Liver (tissue), 9 donors: Measurements from ENCODE around the gene FOXG1. TPM values are rescaled to one million over a fixed set of nuclear protein-coding genes. Genes with fewer than 3 reads are reported as not detected.

ENCODE experiments used
- DNase-seq: peaks from one replicate; pipeline ENCODE4 v3.0.0-alpha.2; 2017; ENCODE audit warnings: low spot score
- H3K27ac ChIP-seq, 2 donors: one replicate each; pipeline ENCODE4 v1.7.0; 2013; ENCODE audit warnings: inconsistent platforms in 2 of 2, low read length in 2 of 2, control low read depth in 1 of 2, low read depth in 1 of 2, mild to moderate bottlenecking in 1 of 2
- H3K27me3 ChIP-seq, 4 donors: one replicate each; pipeline versions ENCODE4 v1.6.1 to v1.7.0; 2013; ENCODE audit warnings: low read length in 3 of 4, inconsistent platforms in 1 of 4, mild to moderate bottlenecking in 1 of 4, moderate library complexity in 1 of 4; ENCODE audit not compliant: control insufficient read depth in 4 of 4, insufficient read depth in 4 of 4
- H3K36me3 ChIP-seq, 4 donors: one replicate each; pipeline versions ENCODE4 v1.6.1 to v1.7.0; 2013; ENCODE audit warnings: low read length in 3 of 4, mild to moderate bottlenecking in 3 of 4, low read depth in 1 of 4, moderate library complexity in 1 of 4; ENCODE audit not compliant: control insufficient read depth in 4 of 4, insufficient read depth in 3 of 4
- H3K4me1 ChIP-seq, 4 donors: one replicate each; pipeline versions ENCODE4 v1.6.1 to v1.7.0; 2013; ENCODE audit warnings: low read length in 3 of 4, mild to moderate bottlenecking in 3 of 4, moderate library complexity in 1 of 4; ENCODE audit not compliant: control insufficient read depth in 4 of 4, insufficient read depth in 4 of 4
- H3K4me3 ChIP-seq, 3 donors: one replicate each; pipeline versions ENCODE4 v1.6.1 to v1.7.0; 2013; ENCODE audit warnings: low read length in 3 of 3, control low read depth in 1 of 3, low read depth in 1 of 3, mild to moderate bottlenecking in 1 of 3
- H3K9ac ChIP-seq, 2 donors: one replicate each; pipeline ENCODE4 v1.7.0; 2013; ENCODE audit warnings: low read length in 2 of 2, mild to moderate bottlenecking in 2 of 2, moderate library complexity in 2 of 2, control low read depth in 1 of 2, low read depth in 1 of 2
- H3K9me3 ChIP-seq, 4 donors: one replicate each; pipeline versions ENCODE4 v1.6.1 to v1.7.0; 2013; ENCODE audit warnings: low read length in 3 of 4; ENCODE audit not compliant: control insufficient read depth in 4 of 4
- ATF3 ChIP-seq: IDR thresholded peaks from 2 replicates; pipeline ENCODE4 v1.6.1; 2016; ENCODE audit warnings: antibody characterized with exemption
- EGR1 ChIP-seq, 2 donors: IDR thresholded peaks; 2 replicates each; pipeline ENCODE4 v1.6.1; 2016 to 2018; ENCODE audit warnings: antibody characterized with exemption in 2 of 2, low read depth in 2 of 2
- FOXA1 ChIP-seq: IDR thresholded peaks from 2 replicates; pipeline ENCODE4 v1.6.1; 2016; ENCODE audit warnings: antibody characterized with exemption
- FOXA2 ChIP-seq: IDR thresholded peaks from 2 replicates; pipeline ENCODE4 v1.6.1; 2016; ENCODE audit warnings: antibody characterized with exemption
- GABPA ChIP-seq, 2 donors: IDR thresholded peaks in 1 of 2; conservative IDR thresholded peaks in 1 of 2; 2 replicates each; pipeline ENCODE4 v1.6.1; 2016; ENCODE audit warnings: antibody characterized with exemption in 2 of 2, mild to moderate bottlenecking in 1 of 2, moderate library complexity in 1 of 2
- NR2F2 ChIP-seq: IDR thresholded peaks from 2 replicates; pipeline ENCODE4 v1.6.1; 2016; ENCODE audit warnings: antibody characterized with exemption
- RAD21 ChIP-seq, 2 donors: IDR thresholded peaks; 2 replicates each; pipeline ENCODE4 v1.6.1; 2016; ENCODE audit warnings: antibody characterized with exemption in 2 of 2, mild to moderate bottlenecking in 2 of 2
- REST ChIP-seq: IDR thresholded peaks from 2 replicates; pipeline ENCODE4 v1.6.1; 2016; ENCODE audit warnings: antibody characterized with exemption, mild to moderate bottlenecking
- RXRA ChIP-seq, 2 donors: IDR thresholded peaks; 2 replicates each; pipeline ENCODE4 v1.6.1; 2017 to 2018; ENCODE audit warnings: antibody characterized with exemption in 2 of 2, mild to moderate bottlenecking in 1 of 2
- TAF1 ChIP-seq: conservative IDR thresholded peaks from 2 replicates; pipeline ENCODE4 v1.6.1; 2016; ENCODE audit warnings: antibody characterized with exemption, mild to moderate bottlenecking
- YY1 ChIP-seq: IDR thresholded peaks from 2 replicates; pipeline ENCODE4 v1.6.1; 2016; ENCODE audit warnings: antibody characterized with exemption, mild to moderate bottlenecking
- ZBTB33 ChIP-seq: IDR thresholded peaks from 2 replicates; pipeline ENCODE4 v1.6.1; 2016; ENCODE audit warnings: antibody characterized with exemption
- WGBS: extraction: QIAGEN DNeasy Blood & Tissue Kit; methylation state at CpG from one replicate; pipeline ENCODE4 v1.1.7; 2013; 5-methylcytosine and 5-hydroxymethylcytosine counted together
- polyA plus RNA-seq, 2 donors: library from polyadenylated mRNA; stranded (reverse) in 1 of 2; unstranded in 1 of 2; fragments of 200-250 nt in 1 of 2; fragments of >200 nt in 1 of 2; fragmentation: Nextera tagmentation in 1 of 2; extraction: Ambion mirVana in 1 of 2; gene quantifications; one replicate each; pipeline versions ENCODE4 v1.2.1 to v1.2.3, GENCODE V29; 2013 to 2015
- total RNA-seq, 2 donors: library from RNA; depleted of rRNA; stranded (reverse); fragments of >200 nt; gene quantifications; one replicate each; pipeline ENCODE4 v1.2.3, GENCODE V29; 2014
- donor health status: healthy.
- donor health status: healthy.
- donor health status: healthy.
- donor health status: healthy.
- donor health status: healthy.

FOXG1 gene
- total and polyA plus RNA-seq, 4 donors, result not detected

GRCh38 chr14:28758885-28759652, 7.5 kb upstream of the FOXG1 start (continued):
- TF ChIP-seq ZBTB33, result no peak
- TF ChIP-seq YY1, result no peak
- TF ChIP-seq GABPA (IDR thresholded peaks at IDR 0.05 in 1 of 2, conservative IDR thresholded peaks at IDR 0.05 in 1 of 2), result no peak
- no peak for TF ChIP-seq EGR1 (IDR thresholded peaks at IDR 0.05; ENCODE audit: low read depth in 2 of 2)
- TF ChIP-seq RXRA (IDR thresholded peaks at IDR 0.05), result no peak

- 6% methylated on average over 36 of the region's 36 CpGs for WGBS
- Histone ChIP-seq H3K27ac (no peak overlapping the region), H3K4me3 (no peak overlapping the region), H3K36me3 (no peaks in the 10 kb centered on the region), H3K4me1 (peaks cover 0 to 16% (median under 1%) of the 10 kb centered on the region in 4 donors), H3K27me3 (peaks cover 9 to 46% (median 32%) of the 10 kb centered on the region in 4 donors), H3K9me3 (no peaks in the 10 kb centered on the region), H3K9ac (no peak overlapping the region)
- TF ChIP-seq EGR1 (IDR thresholded peaks at IDR 0.05; ENCODE audit: low read depth in 2 of 2) (no peak), FOXA1 (no peak), RAD21 (IDR thresholded peaks at IDR 0.05) (no peak), ZBTB33 (no peak), REST (no peak)
- DNase-seq, result no peak
These were observed 6.8 kb upstream of the FOXG1 start for GRCh38 chr14:28759653-28760313.

GRCh38 chr14:28760431-28760996, 6.1 kb upstream of the FOXG1 start:
- H3K27me3 ChIP-seq, result peaks cover 9 to 47% (median 29%) of the 10 kb centered on the region in 4 donors
- H3K27ac ChIP-seq, result no peak overlapping the region
- peaks cover under 1 to 20% (median 3%) of the 10 kb centered on the region in 4 donors for H3K4me1 ChIP-seq
- 6% methylated on average over 9 of the region's 9 CpGs for WGBS
- no peak overlapping the region for H3K4me3 ChIP-seq
- H3K36me3 ChIP-seq, result no peaks in the 10 kb centered on the region
- no peak for TF ChIP-seq ZBTB33
- no peak for TF ChIP-seq TAF1
- TF ChIP-seq NR2F2, result no peak
- TF ChIP-seq FOXA2, result no peak
- no peak for TF ChIP-seq RXRA (IDR thresholded peaks at IDR 0.05)
- TF ChIP-seq YY1, result no peak
- TF ChIP-seq ATF3, result no peak
- no peak overlapping the region for H3K9ac ChIP-seq
- no peaks in the 10 kb centered on the region for H3K9me3 ChIP-seq
- no peak for DNase-seq
